ENCODE measurements around the gene SYTL2. TPM values are rescaled to one million over a fixed set of nuclear protein-coding genes. Genes with fewer than 3 reads are reported as not detected.

The SYTL2 gene
- total and polyA plus RNA-seq, 8 donors, result 5.4 to 391 (median 188) TPM

DNA sequence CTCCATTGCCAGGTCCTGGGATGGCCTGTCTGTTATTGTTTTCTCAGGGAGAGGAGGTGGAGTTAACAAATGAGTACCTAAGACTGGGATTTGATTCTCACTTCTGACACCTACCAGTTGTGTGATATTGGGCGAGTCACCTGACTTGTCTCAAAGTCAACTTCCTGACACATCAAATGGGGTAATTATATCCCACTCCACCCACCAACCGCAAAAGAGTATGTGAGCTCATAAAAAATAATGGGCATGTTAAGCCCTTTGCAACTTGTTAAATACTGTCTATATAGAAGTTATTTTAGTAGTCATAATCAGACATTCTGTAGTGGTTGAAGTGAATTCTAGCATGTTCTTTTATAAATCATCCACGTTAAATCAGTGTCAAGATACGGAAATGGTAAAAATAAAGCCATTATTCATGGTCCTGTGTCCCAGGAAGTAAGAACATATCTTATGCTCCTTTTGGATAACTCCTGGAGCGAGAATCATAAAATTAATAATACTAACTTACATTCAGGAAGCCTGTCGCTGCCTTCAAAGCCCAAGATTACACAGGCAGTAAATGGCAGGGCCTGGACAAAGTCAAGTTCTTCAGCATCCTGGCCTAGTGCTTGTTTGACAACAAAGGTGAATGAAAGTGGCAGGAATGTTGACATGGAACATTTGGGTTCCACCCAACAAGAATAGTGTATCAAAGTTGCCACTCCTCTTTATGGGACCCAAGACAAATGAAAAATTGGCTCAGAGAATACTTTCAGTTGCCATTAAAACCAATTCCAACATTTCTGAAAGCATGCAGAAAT is 54.3 kb downstream of the SYTL2 start:
- Histone ChIP-seq H3K27ac (peak overlapping the region in 3 of 5 donors; percentile 20 to 63 (median 22)), H3K4me3 (no peak overlapping the region), H3K4me1 (peaks cover 14 to 35% (median 21%) of the 10 kb centered on the region in 4 donors), H3K27me3 (no peaks in the 10 kb centered on the region), H3K36me3 (no peaks in the 10 kb centered on the region), H3K9me3 (no peaks in the 10 kb centered on the region)
- TF ChIP-seq, protein P1, sequence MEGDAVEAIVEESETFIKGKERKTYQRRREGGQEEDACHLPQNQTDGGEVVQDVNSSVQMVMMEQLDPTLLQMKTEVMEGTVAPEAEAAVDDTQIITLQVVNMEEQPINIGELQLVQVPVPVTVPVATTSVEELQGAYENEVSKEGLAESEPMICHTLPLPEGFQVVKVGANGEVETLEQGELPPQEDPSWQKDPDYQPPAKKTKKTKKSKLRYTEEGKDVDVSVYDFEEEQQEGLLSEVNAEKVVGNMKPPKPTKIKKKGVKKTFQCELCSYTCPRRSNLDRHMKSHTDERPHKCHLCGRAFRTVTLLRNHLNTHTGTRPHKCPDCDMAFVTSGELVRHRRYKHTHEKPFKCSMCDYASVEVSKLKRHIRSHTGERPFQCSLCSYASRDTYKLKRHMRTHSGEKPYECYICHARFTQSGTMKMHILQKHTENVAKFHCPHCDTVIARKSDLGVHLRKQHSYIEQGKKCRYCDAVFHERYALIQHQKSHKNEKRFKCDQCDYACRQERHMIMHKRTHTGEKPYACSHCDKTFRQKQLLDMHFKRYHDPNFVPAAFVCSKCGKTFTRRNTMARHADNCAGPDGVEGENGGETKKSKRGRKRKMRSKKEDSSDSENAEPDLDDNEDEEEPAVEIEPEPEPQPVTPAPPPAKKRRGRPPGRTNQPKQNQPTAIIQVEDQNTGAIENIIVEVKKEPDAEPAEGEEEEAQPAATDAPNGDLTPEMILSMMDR (IDR thresholded peaks at IDR 0.05), result no peak
- TF ChIP-seq POLR2AphosphoS5 (IDR thresholded peaks at IDR 0.05) (peak in 2 of 3 donors; percentile 42 to 75), POLR2A (IDR thresholded peaks at IDR 0.05) (no peak)
- DNase-seq, result peak; percentile 58
- intact Hi-C loops (cut with DNase I; ENCODE audit: low total_unique reads), result no loop called here
- 43 to 66% (median 59%) methylated on average over 6 of the region's 6 CpGs for WGBS, 5 donors

DNA sequence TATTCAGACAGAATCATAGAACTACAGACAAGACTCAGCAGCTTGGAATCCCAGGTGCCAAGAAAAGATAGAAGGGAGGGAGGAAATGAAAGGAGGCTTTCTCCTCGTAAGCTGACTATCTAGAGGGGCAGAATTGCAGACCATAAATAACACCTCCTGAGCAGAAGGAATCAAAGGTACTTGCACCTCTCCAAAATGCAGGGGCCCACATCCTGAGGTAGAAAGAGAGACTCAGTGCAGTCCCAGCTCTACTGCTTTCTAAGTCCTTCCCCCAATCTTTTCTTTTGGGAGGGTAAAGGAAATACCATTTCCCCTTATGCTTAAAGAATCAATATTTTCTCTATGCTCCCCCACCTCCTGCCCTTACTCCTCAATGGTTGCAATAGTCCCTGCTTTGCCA is 55.2 kb downstream of the SYTL2 start:
- intact Hi-C loops (cut with DNase I; ENCODE audit: low total_unique reads), result no loop called here
- DNase-seq, result no peak
- Histone ChIP-seq H3K36me3 (no peaks in the 10 kb centered on the region), H3K4me3 (no peak overlapping the region), H3K27ac (peak overlapping the region in 2 of 5 donors; percentile 22 to 63), H3K27me3 (no peaks in the 10 kb centered on the region), H3K9me3 (no peaks in the 10 kb centered on the region), H3K4me1 (peaks cover 14 to 38% (median 23%) of the 10 kb centered on the region in 4 donors)
- TF ChIP-seq EP300 (IDR thresholded peaks at IDR 0.05) (no peak), POLR2AphosphoS5 (IDR thresholded peaks at IDR 0.05) (no peak), POLR2A (IDR thresholded peaks at IDR 0.05) (no peak)
- TF ChIP-seq, protein P1 (IDR thresholded peaks at IDR 0.05), result no peak
- 75 to 94% (median 81%) methylated on average over 1 of the region's 1 CpG for WGBS, 5 donors

DNA sequence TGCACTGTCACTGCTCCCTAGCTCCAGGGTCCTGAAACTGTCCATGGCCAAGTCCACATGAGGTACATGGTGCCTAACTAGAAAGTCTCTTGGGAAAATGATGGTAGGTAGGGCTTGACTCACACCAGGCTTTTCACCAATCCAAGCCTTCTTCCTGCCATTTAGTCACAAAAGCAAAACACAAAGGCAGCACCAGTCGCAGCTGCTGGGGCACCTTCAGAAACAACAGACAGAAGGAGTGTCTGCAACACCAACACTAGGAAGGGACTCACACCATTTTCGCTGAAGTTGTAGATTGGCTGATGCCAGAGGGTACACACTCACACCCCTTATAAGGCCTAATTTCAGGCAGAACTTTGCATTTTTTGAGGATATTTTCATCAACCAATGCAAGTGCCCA is 55.7 kb downstream of the SYTL2 start:
- WGBS, 5 donors, result 83 to 100% (median 97%) methylated on average over 2 of the region's 2 CpGs
- intact Hi-C loops (cut with DNase I; ENCODE audit: low total_unique reads), result no loop called here
- no peak overlapping the region for H3K4me3 ChIP-seq
- DNase-seq, result no peak
- no peaks in the 10 kb centered on the region for H3K9me3 ChIP-seq
- H3K27me3 ChIP-seq, result no peaks in the 10 kb centered on the region
- TF ChIP-seq, protein P1 (IDR thresholded peaks at IDR 0.05), result no peak
- no peak for TF ChIP-seq EP300 (IDR thresholded peaks at IDR 0.05)
- no peak for TF ChIP-seq POLR2A (IDR thresholded peaks at IDR 0.05)
- TF ChIP-seq POLR2AphosphoS5 (IDR thresholded peaks at IDR 0.05), result no peak
- no peaks in the 10 kb centered on the region for H3K36me3 ChIP-seq
- peak overlapping the region in 1 of 5 donors; percentile 63 for H3K27ac ChIP-seq
- peaks cover 14 to 33% (median 24%) of the 10 kb centered on the region in 4 donors for H3K4me1 ChIP-seq

DNA sequence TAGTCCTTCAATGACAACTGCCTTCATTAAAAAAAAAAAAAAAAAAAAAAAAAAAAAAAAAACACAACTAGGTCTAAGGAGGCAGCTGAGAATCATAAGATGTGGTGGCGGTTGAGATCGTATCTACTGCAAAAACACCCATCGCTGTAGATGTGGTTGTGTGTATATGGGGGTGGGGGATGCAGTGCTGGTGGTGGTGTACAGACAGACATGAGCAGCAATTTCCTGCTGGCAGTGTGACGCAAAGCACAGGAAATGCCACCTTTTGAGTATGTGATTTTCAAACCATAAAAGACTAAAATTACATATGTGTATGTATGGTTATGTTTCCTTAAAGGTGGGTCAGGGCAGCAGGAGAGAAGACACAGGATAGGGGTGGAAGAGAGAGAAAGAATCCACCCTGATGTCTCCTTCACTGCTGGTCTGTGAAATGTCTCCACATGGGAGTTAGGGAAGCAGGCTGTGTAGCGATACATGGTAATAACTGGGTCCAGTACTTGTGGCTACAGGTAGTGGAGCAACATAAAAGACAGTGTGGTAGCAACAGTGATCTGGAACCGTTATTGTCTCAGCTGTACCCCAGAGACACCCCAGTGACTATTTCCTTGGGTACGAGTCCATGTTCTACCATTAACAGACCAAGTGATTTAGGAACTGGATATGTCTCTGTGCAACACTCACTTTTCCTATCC is 57.9 kb downstream of the SYTL2 start:
- TF ChIP-seq, protein P1 (IDR thresholded peaks at IDR 0.05), result no peak
- no peak for TF ChIP-seq EP300 (IDR thresholded peaks at IDR 0.05)
- TF ChIP-seq POLR2AphosphoS5 (IDR thresholded peaks at IDR 0.05), result no peak
- no peak for TF ChIP-seq POLR2A (IDR thresholded peaks at IDR 0.05)
- H3K4me3 ChIP-seq, result no peak overlapping the region
- intact Hi-C loops (cut with DNase I; ENCODE audit: low total_unique reads), result no loop called here
- no peaks in the 10 kb centered on the region for H3K36me3 ChIP-seq
- H3K9me3 ChIP-seq, result no peaks in the 10 kb centered on the region
- WGBS, 5 donors, result 75 to 86% (median 83%) methylated on average over 7 of the region's 7 CpGs
- H3K27me3 ChIP-seq, result no peaks in the 10 kb centered on the region
- peak overlapping the region in 2 of 5 donors; percentile 21 to 42 for H3K27ac ChIP-seq
- peaks cover 13 to 44% (median 29%) of the 10 kb centered on the region in 4 donors for H3K4me1 ChIP-seq
- peak; percentile 49 to 83 for DNase-seq

Measured in stomach (tissue), 9 donors.